Endodermal cell (in vitro differentiated cells): ENCODE results near the gene ZDHHC6. TPM values are rescaled to one million over a fixed set of nuclear protein-coding genes. Genes with fewer than 3 reads are reported as not detected.

Experiments used
- DNase-seq: peaks from one replicate; pipeline ENCODE4 v3.0.0-alpha.2; 2017
- H3K27ac ChIP-seq: 2 replicates; pipeline ENCODE4 v1.5.1; 2013; ENCODE audit warnings: mild to moderate bottlenecking, low read depth, low read length, moderate library complexity
- H3K27me3 ChIP-seq: 2 replicates; pipeline ENCODE4 v1.6.1; 2013; ENCODE audit warnings: mild to moderate bottlenecking, low read length, moderate library complexity; ENCODE audit not compliant: insufficient read depth, control insufficient read depth, poor library complexity, severe bottlenecking
- H3K36me3 ChIP-seq: 2 replicates; pipeline ENCODE4 v1.7.0; 2013; ENCODE audit warnings: mild to moderate bottlenecking, low read length, moderate library complexity; ENCODE audit not compliant: control insufficient read depth, insufficient read depth
- H3K4me1 ChIP-seq: one replicate; pipeline ENCODE4 v1.7.0; 2013; ENCODE audit warnings: low read length; ENCODE audit not compliant: control insufficient read depth, insufficient read depth
- H3K4me3 ChIP-seq: 2 replicates; pipeline ENCODE4 v1.5.1; 2013; ENCODE audit warnings: mild to moderate bottlenecking, low read length, moderate library complexity
- H3K9ac ChIP-seq: 2 replicates; pipeline ENCODE4 v1.6.1; 2013; ENCODE audit warnings: mild to moderate bottlenecking, low read length, moderate library complexity; ENCODE audit not compliant: poor library complexity, severe bottlenecking; ENCODE audit errors: extremely low read depth
- H3K9me3 ChIP-seq: 2 replicates; pipeline ENCODE4 v1.6.1; 2013; ENCODE audit warnings: mild to moderate bottlenecking, low read length, moderate library complexity; ENCODE audit not compliant: control insufficient read depth
- H3K27ac Mint-ChIP-seq: 2 replicates; pipeline ENCODE4 v1.8.0; 2020; ENCODE audit warnings: mixed read lengths
- H3K27me3 Mint-ChIP-seq: 2 replicates; pipeline ENCODE4 v1.8.0; 2021; ENCODE audit warnings: mild to moderate bottlenecking, mixed read lengths; ENCODE audit not compliant: insufficient read depth
- H3K36me3 Mint-ChIP-seq: 2 replicates; pipeline ENCODE4 v1.8.0; 2020; ENCODE audit warnings: low read depth, mixed read lengths
- H3K4me1 Mint-ChIP-seq: 2 replicates; pipeline ENCODE4 v1.8.0; 2020; ENCODE audit warnings: mixed read lengths
- H3K4me3 Mint-ChIP-seq: 2 replicates; pipeline ENCODE4 v1.8.0; 2020; ENCODE audit warnings: mild to moderate bottlenecking, moderate library complexity, mixed read lengths
- H3K9me3 Mint-ChIP-seq: 2 replicates; pipeline ENCODE4 v1.8.0; 2020; ENCODE audit warnings: mild to moderate bottlenecking, mixed read lengths
- WGBS, 2 experiments: methylation state at CpG; one replicate each; pipeline versions ENCODE4 v1.1.5 to v1.1.7; 2013; ENCODE audit warnings: missing lambda C conversion rate in 2 of 2, mixed read lengths in 1 of 2; ENCODE audit not compliant: insufficient coverage in 1 of 2, insufficient read length in 1 of 2; 5-methylcytosine and 5-hydroxymethylcytosine counted together
- total RNA-seq, 2 donors: library from RNA; stranded (reverse); fragmentation: NEBNext Ultra II Directional in 1 of 2; extraction: Animal tissue kit (Norgen Biotek cat#: 25700) in 1 of 2; gene quantifications; 2 replicates in 1 of 2; 3 replicates in 1 of 2; pipeline ENCODE4 v1.2.1, GENCODE V29; 2021
- TF ChIP-seq, protein P1 (sequence below): fragments of 200-600 bp; sonication (generic); conservative IDR thresholded peaks from 2 replicates; pipeline ENCODE4 v1.5.0; 2021; ENCODE audit warnings: antibody characterized with exemption, mild to moderate bottlenecking

ZDHHC6 gene
- total RNA-seq, 2 donors from 2014 or later: 30.4 to 35.7 TPM

DNA sequence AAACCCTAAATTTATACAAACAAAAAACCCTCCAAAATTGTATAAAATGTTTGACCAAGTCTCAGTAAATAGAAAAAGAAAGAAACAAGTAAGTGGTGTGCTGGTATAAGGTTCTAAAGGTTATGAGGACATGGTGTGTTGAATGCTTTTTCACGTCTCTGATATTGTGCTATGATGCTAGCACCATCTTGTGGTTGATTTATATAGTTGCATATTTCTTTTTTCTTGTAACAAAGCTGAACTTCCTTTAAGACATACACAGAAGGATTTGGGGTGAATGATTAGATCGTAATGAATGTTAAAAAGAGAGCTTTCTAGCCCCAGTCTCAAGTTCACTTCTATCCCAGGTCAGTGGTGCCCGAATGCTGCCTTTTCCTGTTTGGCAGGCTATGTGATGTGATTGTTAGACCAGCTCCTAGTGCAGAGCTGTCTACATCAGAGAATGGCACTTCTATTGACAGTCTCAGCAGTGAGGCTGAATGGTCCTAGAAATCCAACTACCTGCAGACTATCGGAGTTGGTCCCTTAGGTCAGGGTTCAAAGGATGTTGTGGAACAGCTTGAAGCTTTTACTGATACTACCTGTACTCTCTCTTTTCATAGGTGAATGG is 25.3 kb upstream of the ZDHHC6 start:
- peak; percentile 65 for DNase-seq

DNA sequence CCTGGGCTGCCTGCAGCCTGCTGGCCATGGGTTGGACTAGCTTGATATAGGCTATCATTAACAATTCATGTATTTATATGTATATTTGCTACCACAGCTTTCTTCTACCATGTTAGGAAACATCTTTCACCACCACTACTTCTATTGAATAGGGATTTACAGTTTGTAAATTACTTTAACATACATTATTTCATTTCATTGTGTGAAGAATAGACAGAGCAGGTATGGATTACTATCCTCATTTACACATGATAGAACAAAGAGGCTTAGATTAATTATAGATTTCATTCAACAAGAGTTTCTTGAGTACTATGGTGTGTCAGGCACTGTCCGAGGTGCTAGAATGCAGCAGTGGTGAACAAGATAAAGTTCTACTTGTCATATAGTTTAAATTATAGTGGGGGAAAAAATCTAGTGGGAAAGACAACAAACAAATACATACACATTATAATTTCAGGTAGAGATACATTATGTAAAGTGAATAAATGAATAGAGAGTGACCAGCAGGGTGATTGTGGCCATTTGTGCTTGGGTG is 20.9 kb upstream of the ZDHHC6 start:
- Histone ChIP-seq H3K4me3 (no peak overlapping the region), H3K27me3 (no peaks in the 10 kb centered on the region), H3K9ac (no peak overlapping the region), H3K36me3 (peaks cover 37% of the 10 kb centered on the region), H3K9me3 (peaks cover 12% of the 10 kb centered on the region), H3K4me1 (no peaks in the 10 kb centered on the region), H3K27ac (no peak overlapping the region)
- peaks cover 34% of the 10 kb centered on the region for H3K36me3 Mint-ChIP-seq
- TF ChIP-seq, protein P1, sequence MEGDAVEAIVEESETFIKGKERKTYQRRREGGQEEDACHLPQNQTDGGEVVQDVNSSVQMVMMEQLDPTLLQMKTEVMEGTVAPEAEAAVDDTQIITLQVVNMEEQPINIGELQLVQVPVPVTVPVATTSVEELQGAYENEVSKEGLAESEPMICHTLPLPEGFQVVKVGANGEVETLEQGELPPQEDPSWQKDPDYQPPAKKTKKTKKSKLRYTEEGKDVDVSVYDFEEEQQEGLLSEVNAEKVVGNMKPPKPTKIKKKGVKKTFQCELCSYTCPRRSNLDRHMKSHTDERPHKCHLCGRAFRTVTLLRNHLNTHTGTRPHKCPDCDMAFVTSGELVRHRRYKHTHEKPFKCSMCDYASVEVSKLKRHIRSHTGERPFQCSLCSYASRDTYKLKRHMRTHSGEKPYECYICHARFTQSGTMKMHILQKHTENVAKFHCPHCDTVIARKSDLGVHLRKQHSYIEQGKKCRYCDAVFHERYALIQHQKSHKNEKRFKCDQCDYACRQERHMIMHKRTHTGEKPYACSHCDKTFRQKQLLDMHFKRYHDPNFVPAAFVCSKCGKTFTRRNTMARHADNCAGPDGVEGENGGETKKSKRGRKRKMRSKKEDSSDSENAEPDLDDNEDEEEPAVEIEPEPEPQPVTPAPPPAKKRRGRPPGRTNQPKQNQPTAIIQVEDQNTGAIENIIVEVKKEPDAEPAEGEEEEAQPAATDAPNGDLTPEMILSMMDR: no peak
- H3K4me3 Mint-ChIP-seq: no peak overlapping the region
- H3K9me3 Mint-ChIP-seq: peaks cover 3% of the 10 kb centered on the region
- WGBS, 2 experiments: no CpG with 5 or more reads among the region's 1 CpG
- no peak overlapping the region for H3K27ac Mint-ChIP-seq
- H3K27me3 Mint-ChIP-seq: no peaks in the 10 kb centered on the region
- peaks cover 4% of the 10 kb centered on the region for H3K4me1 Mint-ChIP-seq
- no peak for DNase-seq

More for the DNA sequence above, 25.3 kb upstream of the ZDHHC6 start:
- Histone ChIP-seq H3K27me3 (no peaks in the 10 kb centered on the region), H3K4me3 (no peak overlapping the region), H3K27ac (no peak overlapping the region), H3K9me3 (no peaks in the 10 kb centered on the region), H3K36me3 (peaks cover 15% of the 10 kb centered on the region), H3K4me1 (no peaks in the 10 kb centered on the region), H3K9ac (no peak overlapping the region)
- H3K36me3 Mint-ChIP-seq: peaks cover 13% of the 10 kb centered on the region
- peaks cover 4% of the 10 kb centered on the region for H3K4me1 Mint-ChIP-seq
- no peak overlapping the region for H3K4me3 Mint-ChIP-seq
- TF ChIP-seq, protein P1: peak; percentile 81
- H3K27ac Mint-ChIP-seq: no peak overlapping the region
- H3K9me3 Mint-ChIP-seq: no peaks in the 10 kb centered on the region
- 55 to 66% methylated on average over 2 to 4 of the region's 4 CpGs for WGBS, 2 experiments
- no peaks in the 10 kb centered on the region for H3K27me3 Mint-ChIP-seq

DNA sequence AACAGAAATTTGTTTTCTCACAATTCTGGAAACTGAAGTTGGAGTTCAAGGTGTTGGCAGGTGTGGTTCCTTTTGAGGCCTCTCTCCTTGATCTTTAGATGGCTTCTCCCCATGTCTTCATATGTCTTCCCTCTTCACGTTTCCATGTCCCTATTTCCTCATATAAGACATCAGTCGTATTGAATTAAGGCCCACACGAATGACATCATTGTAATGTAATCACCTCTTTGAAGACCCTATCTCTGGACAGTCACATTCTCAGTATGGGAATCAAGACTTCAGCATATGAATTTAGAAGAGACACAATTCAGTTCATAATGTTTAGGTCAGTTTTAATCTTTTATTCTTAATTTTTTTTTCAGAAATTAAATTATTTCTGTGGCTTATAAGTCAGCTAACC is 20.1 kb upstream of the ZDHHC6 start:
- H3K27me3 Mint-ChIP-seq: no peaks in the 10 kb centered on the region
- peaks cover 3% of the 10 kb centered on the region for H3K9me3 Mint-ChIP-seq

More for the DNA sequence above, 20.1 kb upstream of the ZDHHC6 start:
- H3K9me3 ChIP-seq: peaks cover 12% of the 10 kb centered on the region
- H3K4me3 ChIP-seq: no peak overlapping the region
- no peaks in the 10 kb centered on the region for H3K4me1 ChIP-seq
- H3K4me1 Mint-ChIP-seq: peaks cover under 1% of the 10 kb centered on the region
- WGBS, 2 experiments: 84 to 92% methylated on average over 3 of the region's 3 CpGs
- TF ChIP-seq, protein P1: no peak
- no peak for DNase-seq
- H3K27ac ChIP-seq: no peak overlapping the region
- H3K9ac ChIP-seq: no peak overlapping the region
- H3K36me3 Mint-ChIP-seq: peaks cover 37% of the 10 kb centered on the region
- H3K27ac Mint-ChIP-seq: no peak overlapping the region
- H3K27me3 ChIP-seq: no peaks in the 10 kb centered on the region
- no peak overlapping the region for H3K4me3 Mint-ChIP-seq
- peaks cover 42% of the 10 kb centered on the region for H3K36me3 ChIP-seq
